HCT116 (cell line): ENCODE measurements around the gene ZC2HC1C. TPM values are rescaled to one million over a fixed set of nuclear protein-coding genes. Genes with fewer than 3 reads are reported as not detected.

Source experiments
- ATAC-seq: fragments of 200-7000 bp; cut with Tn5 transposase; 2 replicates; pipeline ENCODE4 v1.9.1; 2020; ENCODE audit warnings: mild to moderate bottlenecking, moderate library complexity
- BruUV-seq: library from RNA; stranded (reverse); fragments of 400-500 nt; replicated peaks from 2 replicates; lab custom pipeline; 2021; lab: Mats Ljungman, UMichigan
- CTCF ChIA-PET: fragments of 300-600 bp; sonication (Branson Sonifier 250); formaldehyde crosslinking; loops from one replicate; lab custom pipeline; 2021; ENCODE audit warnings: antibody characterized with exemption; lab: Charles Lee
- POLR2A ChIA-PET: fragments of 300-600, 350-600 bp; sonication (Branson Sonifier 250); formaldehyde crosslinking; loops from one replicate; lab custom pipeline; 2021; ENCODE audit warnings: antibody characterized with exemption; lab: Charles Lee
- RAD21 ChIA-PET, 2 experiments: fragments of 300-600 bp; sonication (Branson Sonifier 250); formaldehyde crosslinking; loops; one replicate each; lab custom pipeline; 2023; ENCODE audit warnings: low total read pairs in 2 of 2; ENCODE audit not compliant: uncharacterized antibody in 2 of 2, unreplicated experiment in 2 of 2, low non-redundant PET in 1 of 2; lab: Charles Lee
- DNase-seq: peaks from one replicate; pipeline ENCODE4 v3.0.0-alpha.2; 2010; ENCODE audit warnings: low read depth, low spot score
- H2AFZ ChIP-seq: fragments of 200-600 bp; shearing (Covaris generic), sonication (generic); 2 replicates; pipeline ENCODE4 v1.6.1; 2017; ENCODE audit warnings: low read depth, mixed run types, mixed read lengths, antibody characterized with exemption, low read length; ENCODE audit not compliant: poor library complexity, severe bottlenecking
- H3K27ac ChIP-seq: 2 replicates; pipeline ENCODE4 v1.5.1; 2012; ENCODE audit warnings: low read depth, low read length
- H3K27me3 ChIP-seq: fragments of 200-600 bp; sonication (generic); 2 replicates; pipeline ENCODE4 v1.6.1; 2016; ENCODE audit warnings: mixed run types, low read length, mixed read lengths; ENCODE audit not compliant: insufficient read depth
- H3K36me3 ChIP-seq, 2 experiments: fragments of 200-500 bp in 1 of 2; fragments of 200-600 bp in 1 of 2; sonication (Bioruptor generic) in 1 of 2; sonication (generic) in 1 of 2; 2 replicates each; pipeline versions ENCODE4 v1.5.1 to v1.6.1; 2014 to 2016; ENCODE audit warnings: low read length in 2 of 2, inconsistent platforms in 1 of 2, mixed read lengths in 1 of 2, mixed run types in 1 of 2; ENCODE audit not compliant: insufficient read depth in 2 of 2, control insufficient read depth in 1 of 2
- H3K4me1 ChIP-seq, 2 experiments: fragments of 200-600 bp in 1 of 2; sonication (generic) in 1 of 2; 2 replicates each; pipeline versions ENCODE4 v1.5.1 to v1.6.1; 2012 to 2017; ENCODE audit warnings: low read length in 2 of 2, inconsistent platforms in 1 of 2, mild to moderate bottlenecking in 1 of 2, mixed read lengths in 1 of 2, mixed run types in 1 of 2, moderate library complexity in 1 of 2; ENCODE audit not compliant: insufficient read depth in 2 of 2, control insufficient read depth in 1 of 2
- H3K4me2 ChIP-seq: fragments of 200-600 bp; sonication (generic); 2 replicates; pipeline ENCODE4 v1.6.1; 2017; ENCODE audit warnings: mixed run types, low read length, mixed read lengths
- H3K4me3 ChIP-seq, 2 experiments: fragments of 200-600 bp in 1 of 2; sonication (generic) in 1 of 2; replicated peaks in 1 of 2; 2 replicates each; pipeline ENCODE4 v1.5.1; 2011 to 2016; ENCODE audit warnings: low read length in 2 of 2, control low read depth in 1 of 2, low read depth in 1 of 2, mild to moderate bottlenecking in 1 of 2, mixed read lengths in 1 of 2, mixed run types in 1 of 2
- H3K79me2 ChIP-seq: fragments of 200-600 bp; sonication (generic); 2 replicates; pipeline ENCODE4 v1.6.1; 2017; ENCODE audit warnings: mild to moderate bottlenecking, mixed run types, low read length, moderate library complexity, mixed read lengths; ENCODE audit not compliant: insufficient read depth
- H3K9ac ChIP-seq: fragments of 200-600 bp; sonication (generic); 2 replicates; pipeline ENCODE4 v1.6.1; 2016; ENCODE audit warnings: low read length, mixed read lengths
- H3K9me2 ChIP-seq: fragments of 200-600 bp; sonication (generic), shearing (Covaris generic); 2 replicates; pipeline ENCODE4 v1.6.1; 2017; ENCODE audit warnings: mixed run types, mild to moderate bottlenecking, moderate library complexity; ENCODE audit not compliant: insufficient read depth
- H3K9me3 ChIP-seq, 2 experiments: fragments of 200-500 bp in 1 of 2; fragments of 200-600 bp in 1 of 2; sonication (Bioruptor generic) in 1 of 2; sonication (generic) in 1 of 2; 2 replicates each; pipeline ENCODE4 v1.6.1; 2014 to 2017; ENCODE audit warnings: low read length in 2 of 2, mixed read lengths in 2 of 2, inconsistent platforms in 1 of 2, low read depth in 1 of 2, mild to moderate bottlenecking in 1 of 2, mixed run types in 1 of 2, moderate library complexity in 1 of 2; ENCODE audit not compliant: control insufficient read depth in 1 of 2, insufficient read depth in 1 of 2
- H4K20me1 ChIP-seq: fragments of 200-600 bp; sonication (generic), shearing (Covaris generic); 2 replicates; pipeline ENCODE4 v1.6.1; 2017; ENCODE audit warnings: mixed run types, mild to moderate bottlenecking, moderate library complexity; ENCODE audit not compliant: insufficient read depth
- EGR1 ChIP-seq: IDR thresholded peaks from 2 replicates; pipeline ENCODE4 v1.6.1; 2012; ENCODE audit warnings: low read depth
- EZH2phosphoT487 ChIP-seq: fragments of 200-600 bp; IDR thresholded peaks from 2 replicates; pipeline ENCODE4 v1.6.1; 2018; ENCODE audit warnings: antibody characterized with exemption, borderline replicate concordance
- FOSL1 ChIP-seq: IDR thresholded peaks from 2 replicates; pipeline ENCODE4 v1.6.1; 2012; ENCODE audit warnings: low read depth
- MAX ChIP-seq: IDR thresholded peaks from 2 replicates; pipeline ENCODE4 v1.6.1; 2012
- POLR2A ChIP-seq: IDR thresholded peaks from 2 replicates; pipeline ENCODE4 v1.7.0; 2011; ENCODE audit warnings: borderline replicate concordance; ENCODE audit not compliant: insufficient read depth, insufficient read length; ENCODE audit errors: extremely low read depth
- SIN3A ChIP-seq: IDR thresholded peaks from 2 replicates; pipeline ENCODE4 v1.6.1; 2012; ENCODE audit warnings: low read depth
- SP1 ChIP-seq: IDR thresholded peaks from 2 replicates; pipeline ENCODE4 v1.6.1; 2012; ENCODE audit warnings: low read depth
- SRF ChIP-seq: IDR thresholded peaks from 2 replicates; pipeline ENCODE4 v1.6.1; 2012; ENCODE audit warnings: low read depth
- TCF7L2 ChIP-seq: IDR thresholded peaks from 2 replicates; pipeline ENCODE4 v1.7.0; 2011; ENCODE audit warnings: borderline replicate concordance, inconsistent platforms; ENCODE audit not compliant: insufficient read depth, insufficient read length; ENCODE audit errors: extremely low read depth
- ZBTB33 ChIP-seq: IDR thresholded peaks from 2 replicates; pipeline ENCODE4 v1.6.1; 2011; ENCODE audit warnings: mild to moderate bottlenecking, low read length, moderate library complexity; ENCODE audit not compliant: insufficient replicate concordance; ENCODE audit errors: extremely low read depth
- intact Hi-C: fragments of 100-400 bp; cut with micrococcal nuclease; formaldehyde crosslinking; loops from 2 replicates; pipeline ENCODE4 v1.10.0; 2022
- total RNA-seq: library from RNA; stranded (reverse); gene quantifications from one replicate; pipeline ENCODE4 v1.2.1, GENCODE V29; 2021; ENCODE audit not compliant: unreplicated experiment

ZC2HC1C gene
- total RNA-seq, 1 experiment from 2014 or later = 0.98 TPM

DNA sequence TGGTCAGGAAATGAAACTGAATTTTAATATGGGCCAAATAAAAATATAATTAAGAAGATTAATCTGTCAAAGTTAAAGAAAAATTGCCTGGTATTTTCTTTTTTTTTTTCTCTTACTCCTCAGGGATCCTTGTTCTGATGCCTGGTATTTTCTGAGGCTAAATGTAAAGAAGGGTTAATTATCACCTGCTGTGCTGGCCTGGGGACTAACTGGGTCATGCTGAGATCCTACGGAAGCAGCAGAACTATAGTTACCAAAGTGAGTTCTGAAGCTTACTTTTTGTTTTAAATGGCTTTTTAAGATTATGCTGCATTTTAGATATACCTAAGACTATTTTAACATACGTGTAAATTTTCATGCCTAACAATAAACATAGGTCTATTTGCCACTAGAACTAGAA is 23.3 kb downstream of the ZC2HC1C start:
- BruUV-seq = no TSS peak
- H3K4me2 ChIP-seq = no peak overlapping the region
- H4K20me1 ChIP-seq = no peaks in the 10 kb centered on the region
- no peak overlapping the region for H3K9ac ChIP-seq
- no peak for TF ChIP-seq MAX
- no peak for TF ChIP-seq SRF
- TF ChIP-seq EGR1 = no peak
- no peak for TF ChIP-seq ZBTB33
- no peak for TF ChIP-seq SIN3A
- TF ChIP-seq EZH2phosphoT487 = no peak
- TF ChIP-seq SP1 = no peak
- TF ChIP-seq, all 23 proteins: peak for 0
- ATAC-seq = no peak
- RAD21 ChIA-PET = no interaction called here
- H3K9me3 ChIP-seq = no peaks in the 10 kb centered on the region
- no peaks in the 10 kb centered on the region for H3K79me2 ChIP-seq
- POLR2A ChIA-PET = no interaction called here
- H2AFZ ChIP-seq = no peak overlapping the region
- no peaks in the 10 kb centered on the region for H3K27me3 ChIP-seq
- H3K27ac ChIP-seq = no peak overlapping the region
- DNase-seq = no peak
- no peaks in the 10 kb centered on the region for H3K9me2 ChIP-seq
- CTCF ChIA-PET = no interaction called here
- no peaks in the 10 kb centered on the region for H3K4me1 ChIP-seq
- H3K36me3 ChIP-seq = peaks cover 24 to 47% of the 10 kb centered on the region in 2 experiments
- intact Hi-C loops = no loop called here
- no peak overlapping the region for H3K4me3 ChIP-seq

- Histone ChIP-seq H2AFZ (no peak overlapping the region), H3K9me2 (no peaks in the 10 kb centered on the region), H3K27ac (no peak overlapping the region), H3K4me1 (no peaks in the 10 kb centered on the region), H3K9me3 (no peaks in the 10 kb centered on the region), H3K36me3 (peaks cover 25 to 50% of the 10 kb centered on the region in 2 experiments), H4K20me1 (no peaks in the 10 kb centered on the region), H3K4me2 (no peak overlapping the region), H3K27me3 (no peaks in the 10 kb centered on the region)
- intact Hi-C loops = no loop called here
- BruUV-seq = no TSS peak
- CTCF ChIA-PET = no interaction called here
- RAD21 ChIA-PET = no interaction called here
- DNase-seq = no peak
- ATAC-seq = no peak
- POLR2A ChIA-PET = no interaction called here
- TF ChIP-seq FOSL1 = no peak
- TF ChIP-seq TCF7L2 = no peak
- TF ChIP-seq EGR1 = no peak
- no peak for TF ChIP-seq POLR2A
- no peak for TF ChIP-seq SRF
- no peak for TF ChIP-seq SIN3A
- no peak for TF ChIP-seq ZBTB33
- TF ChIP-seq, all 23 proteins: peak for 0
- Histone ChIP-seq H3K9ac (no peak overlapping the region), H3K4me3 (no peak overlapping the region), H3K79me2 (no peaks in the 10 kb centered on the region)
Measured at GRCh38 chr14:75094896-75095295, 25.5 kb downstream of the ZC2HC1C start.
